Spleen (tissue), 7 donors: ENCODE measurements around the gene METAP1D.

ENCODE experiments used
- CTCF ChIP-seq, 11 experiments: fragments of 200-600 bp in 7 of 11; fragments of 450-650 bp in 4 of 11; sonication (generic) in 4 of 11; IDR thresholded peaks in 8 of 11; conservative IDR thresholded peaks in 3 of 11; 1 replicate in 7 of 11; 2 replicates in 4 of 11; pipeline versions ENCODE4 v1.4.0 to v1.8.0; 2016 to 2021; ENCODE audit warnings: antibody characterized with exemption in 11 of 11, inconsistent platforms in 4 of 11, mild to moderate bottlenecking in 1 of 11
- POLR2A ChIP-seq, 3 donors: fragments of 450-650 bp; IDR thresholded peaks; one replicate each; pipeline ENCODE4 v1.5.1; 2017; ENCODE audit warnings: antibody characterized with exemption in 3 of 3, mild to moderate bottlenecking in 1 of 3
- donor health status: DM: no; HTN: no; CAD: no; lungs with moderate emphysema.
- donor health status: DM: no; HTN: no; CAD: no.
- donor health status: DM: no; HTN: no; CAD: no.

- TF ChIP-seq CTCF (IDR thresholded peaks at IDR 0.05 in 8 of 11, conservative IDR thresholded peaks at IDR 0.05 in 3 of 11) (no peak), POLR2A (IDR thresholded peaks at IDR 0.05) (no peak)
Observed at GRCh38 chr2:172092716-172093415, 93.1 kb downstream of the METAP1D start.
